SK-N-SH treated with all-trans-retinoic acid at 6 μM for 48 hours (cell line): ENCODE data around the gene FNDC3B.

Experiments
- ARNTL ChIP-seq: fragments of 450-650 bp; formaldehyde crosslinking; IDR thresholded peaks from 2 replicates; pipeline ENCODE4 v1.5.0; 2020; ENCODE audit warnings: low read depth, mild to moderate bottlenecking, moderate library complexity, borderline replicate concordance
- CREB5 ChIP-seq: fragments of 250-450 bp; sonication (Bioruptor Pico); IDR thresholded peaks from 2 replicates; pipeline ENCODE4 v1.5.1; 2020; ENCODE audit warnings: low read depth, mild to moderate bottlenecking, moderate library complexity
- CSRNP3 ChIP-seq: fragments of 250-450 bp; sonication (Bioruptor Pico); IDR thresholded peaks from 2 replicates; pipeline ENCODE4 v1.5.1; 2021; ENCODE audit warnings: mild to moderate bottlenecking, moderate library complexity
- OSR1 ChIP-seq: fragments of 250-450 bp; sonication (Bioruptor Pico); IDR thresholded peaks from 2 replicates; pipeline ENCODE4 v1.8.0; 2022; ENCODE audit warnings: moderate library complexity, mild to moderate bottlenecking, inconsistent platforms
- PATZ1 ChIP-seq: fragments of 250-450 bp; sonication (Bioruptor Pico); IDR thresholded peaks from 2 replicates; pipeline ENCODE4 v1.8.0; 2020; ENCODE audit warnings: mild to moderate bottlenecking, moderate library complexity, borderline replicate concordance
- POU6F1 ChIP-seq: fragments of 250-450 bp; sonication (Bioruptor Pico); IDR thresholded peaks from 2 replicates; pipeline ENCODE4 v1.8.0; 2021; ENCODE audit warnings: low read depth, mild to moderate bottlenecking, moderate library complexity, borderline replicate concordance
- PPARA ChIP-seq: fragments of 250-450 bp; sonication (Bioruptor Pico); IDR thresholded peaks from 2 replicates; pipeline ENCODE4 v1.5.0; 2020; ENCODE audit warnings: mild to moderate bottlenecking, borderline replicate concordance
- ZC3H10 ChIP-seq: fragments of 250-450 bp; sonication (Bioruptor Pico); IDR thresholded peaks from 2 replicates; pipeline ENCODE4 v1.5.1; 2021; ENCODE audit warnings: mild to moderate bottlenecking, moderate library complexity
- ZNF565 ChIP-seq: fragments of 450-650 bp; formaldehyde crosslinking; conservative IDR thresholded peaks from 2 replicates; pipeline ENCODE4 v1.5.0; 2020; ENCODE audit warnings: low read depth, mild to moderate bottlenecking, moderate library complexity

- TF ChIP-seq POU6F1 (no peak), OSR1 (CRISPR knock-in tag) (no peak), PATZ1 (CRISPR knock-in tag) (no peak), ZC3H10 (no peak), PPARA (no peak), ZNF565 (CRISPR knock-in tag) (no peak), CSRNP3 (CRISPR knock-in tag) (no peak), CREB5 (no peak), ARNTL (CRISPR knock-in tag) (no peak)
These were observed 218.4 kb downstream of the FNDC3B start for GRCh38 chr3:172257648-172258400.
